Endothelial cell of umbilical vein (primary cell): Measurements from ENCODE around the gene MOAP1. TPM values are rescaled to one million over a fixed set of nuclear protein-coding genes. Genes with fewer than 3 reads are reported as not detected.
"Not testable (repeated sequence)": the region's sequence is repeated elsewhere in the genome, so short reads cannot be mapped to it uniquely, and the experiment has no call there.

Source experiments
- BruUV-seq: library from RNA; stranded (reverse); fragments of 400-500 nt; replicated peaks from 2 replicates; lab custom pipeline; 2021; lab: Mats Ljungman, UMichigan
- CTCF ChIA-PET: fragments of 300-600, 350-600 bp; sonication (Branson Sonifier 250); formaldehyde crosslinking; loops from one replicate; lab custom pipeline; 2021; ENCODE audit warnings: antibody characterized with exemption, inconsistent platforms; lab: Charles Lee
- POLR2A ChIA-PET: fragments of 300-600, 350-600 bp; sonication (Branson Sonifier 250); formaldehyde crosslinking; loops from one replicate; lab custom pipeline; 2021; ENCODE audit warnings: antibody characterized with exemption, inconsistent platforms; lab: Charles Lee
- DNase-seq: peaks from one replicate; pipeline ENCODE4 v3.0.0-alpha.2; 2011; ENCODE audit warnings: low read depth, low spot score
- FAIRE-seq: peaks from 2 replicates; lab custom pipeline; 2011; peaks lifted over from hg19 to GRCh38; lab: Jason Lieb, UNC
- H2AFZ ChIP-seq: 2 replicates; pipeline ENCODE4 v1.6.0; 2012; ENCODE audit warnings: low read depth, low read length, control low read depth, inconsistent platforms
- H3K27ac ChIP-seq: 2 replicates; pipeline ENCODE4 v1.5.1; 2011; ENCODE audit warnings: low read depth, mild to moderate bottlenecking, control low read depth, low read length, moderate library complexity; ENCODE audit not compliant: insufficient read depth
- H3K27me3 ChIP-seq, 2 experiments: 2 replicates each; pipeline versions ENCODE4 v1.6.0 to v1.6.1; 2011; ENCODE audit warnings: low read length in 2 of 2, mixed read lengths in 1 of 2; ENCODE audit not compliant: control insufficient read depth in 2 of 2, insufficient read depth in 2 of 2
- H3K36me3 ChIP-seq, 2 experiments: 2 replicates in 1 of 2; 3 replicates in 1 of 2; pipeline ENCODE4 v1.5.1; 2011; ENCODE audit warnings: low read length in 2 of 2, mild to moderate bottlenecking in 1 of 2, moderate library complexity in 1 of 2; ENCODE audit not compliant: control insufficient read depth in 2 of 2, insufficient read depth in 2 of 2; ENCODE audit errors: extremely low read depth in 1 of 2
- H3K4me1 ChIP-seq: 3 replicates; pipeline ENCODE4 v1.5.1; 2011; ENCODE audit warnings: mild to moderate bottlenecking, low read length; ENCODE audit not compliant: control insufficient read depth, insufficient read depth; ENCODE audit errors: extremely low read depth
- H3K4me2 ChIP-seq: 2 replicates; pipeline ENCODE4 v1.6.1; 2011; ENCODE audit warnings: low read length, control low read depth, mixed read lengths; ENCODE audit not compliant: insufficient read depth
- H3K4me3 ChIP-seq, 3 experiments: fragments of 200-600 bp in 1 of 3; sonication (generic), shearing (Covaris generic) in 1 of 3; replicated peaks in 1 of 3; 2 replicates each; pipeline ENCODE4 v1.5.1; 2011 to 2016; ENCODE audit warnings: control low read depth in 3 of 3, low read length in 3 of 3, mild to moderate bottlenecking in 2 of 3, inconsistent platforms in 1 of 3, low read depth in 1 of 3, moderate library complexity in 1 of 3; ENCODE audit not compliant: insufficient read depth in 1 of 3
- H3K79me2 ChIP-seq: 2 replicates; pipeline ENCODE4 v1.6.0; 2012; ENCODE audit warnings: low read length, inconsistent platforms; ENCODE audit not compliant: control insufficient read depth, insufficient read depth
- H3K9ac ChIP-seq: replicated peaks from 2 replicates; pipeline ENCODE3; 2011; ENCODE audit warnings: low read length, control low read depth; ENCODE audit not compliant: insufficient read depth; ENCODE audit errors: extremely low read depth
- H3K9me1 ChIP-seq: replicated peaks from 3 replicates; pipeline ENCODE4 v1.6.0; 2011; ENCODE audit warnings: mild to moderate bottlenecking, low read length; ENCODE audit not compliant: control insufficient read depth, insufficient read depth; ENCODE audit errors: extremely low read depth
- H3K9me3 ChIP-seq: replicated peaks from 2 replicates; pipeline ENCODE4 v1.5.1; 2012; ENCODE audit warnings: low read length, inconsistent platforms; ENCODE audit not compliant: control insufficient read depth, insufficient read depth
- H4K20me1 ChIP-seq: replicated peaks from 2 replicates; pipeline ENCODE3; 2011; ENCODE audit warnings: mild to moderate bottlenecking, low read length; ENCODE audit not compliant: control insufficient read depth, insufficient read depth; ENCODE audit errors: extremely low read depth
- CTCF ChIP-seq, 2 donors: IDR thresholded peaks; 1 replicate in 1 of 2; 2 replicates in 1 of 2; pipeline ENCODE4 v1.5.1; 2011; ENCODE audit warnings: low read length in 2 of 2, mild to moderate bottlenecking in 2 of 2, moderate library complexity in 2 of 2, control low read depth in 1 of 2, inconsistent platforms in 1 of 2, low read depth in 1 of 2; ENCODE audit not compliant: insufficient read depth in 1 of 2; ENCODE audit errors: extremely low read depth in 1 of 2
- EZH2 ChIP-seq: IDR thresholded peaks from 2 replicates; pipeline ENCODE4 v1.6.1; 2012; ENCODE audit warnings: borderline replicate concordance, low read depth, mild to moderate bottlenecking, moderate library complexity, low read length, inconsistent platforms; ENCODE audit not compliant: severe bottlenecking
- GATA2 ChIP-seq: IDR thresholded peaks from 2 replicates; pipeline ENCODE4 v1.7.0; 2011; ENCODE audit warnings: low read depth, mild to moderate bottlenecking, moderate library complexity, mixed read lengths, low read length; ENCODE audit not compliant: insufficient read length, insufficient read depth
- MAX ChIP-seq: IDR thresholded peaks from 2 replicates; pipeline ENCODE4 v1.6.1; 2011; ENCODE audit not compliant: insufficient read depth, insufficient read length
- MYC ChIP-seq: IDR thresholded peaks from one replicate; pipeline ENCODE4 v1.6.1; 2011; ENCODE audit warnings: mild to moderate bottlenecking, low read depth, low read length
- POLR2A ChIP-seq: IDR thresholded peaks from 2 replicates; pipeline ENCODE4 v1.6.1; 2012; ENCODE audit warnings: low read depth, mild to moderate bottlenecking, control low read depth, low read length
- POLR2AphosphoS5 ChIP-seq: IDR thresholded peaks from 2 replicates; pipeline ENCODE4 v1.6.1; 2012; ENCODE audit warnings: low read depth, mild to moderate bottlenecking, control low read depth, low read length, moderate library complexity; ENCODE audit not compliant: insufficient read depth
- dilution Hi-C: fragments of 300-500 bp; cut with MboI; formaldehyde crosslinking; loops from one replicate; pipeline ENCODE4 v1.15.0; 2019; ENCODE audit warnings: low sequenced_read_pairs; ENCODE audit not compliant: extremely low pct_ligation_motif_present
- intact Hi-C: fragments of 100-400 bp; cut with micrococcal nuclease; formaldehyde crosslinking; loops from one replicate; pipeline ENCODE4 v1.10.0; 2022
- polyA plus RNA-seq, 4 experiments: library from polyadenylated mRNA; depleted of rRNA in 3 of 4; stranded (reverse) in 3 of 4; unstranded in 1 of 4; fragments of >200 nt; gene quantifications; 2 replicates each; pipeline versions ENCODE4 v1.2.1 to v1.2.3, GENCODE V29; 2011 to 2012; ENCODE audit warnings: missing spikeins in 1 of 4
- total RNA-seq: library from RNA; stranded (reverse); gene quantifications from 2 replicates; pipeline ENCODE4 v1.2.3, GENCODE V29; 2021

MOAP1 gene
- total and polyA plus RNA-seq, 2 donors (not counting 3 experiments of a cell fraction or from before 2014, with no cell fraction given), result 15.0 to 21.0 TPM

- no peak for FAIRE-seq
- H3K4me1 ChIP-seq, result no peaks in the 10 kb centered on the region
- ChIA-PET POLR2A (no interaction called here), CTCF (interaction anchor here (1.0 to 3.4 kb wide), 4 partner anchors 16 to 223 kb away, joined by 3 to 13 read pairs (median 6); no protein-coding TSS in a partner anchor)
- no peaks in the 10 kb centered on the region for H3K9me1 ChIP-seq
- dilution Hi-C loops, result no loop called here
- no peaks in the 10 kb centered on the region for H4K20me1 ChIP-seq
- H3K27ac ChIP-seq, result no peak overlapping the region
- H3K4me3 ChIP-seq, result no peak overlapping the region
- H2AFZ ChIP-seq, result no peak overlapping the region
- H3K27me3 ChIP-seq, result no peaks in the 10 kb centered on the region
- H3K9me3 ChIP-seq, result no peaks in the 10 kb centered on the region
- H3K36me3 ChIP-seq, result no peaks in the 10 kb centered on the region
- intact Hi-C loops, result no loop called here
- no peak overlapping the region for H3K4me2 ChIP-seq
- TF ChIP-seq CTCF (IDR thresholded peaks at IDR 0.05; ENCODE audit: extremely low read depth in 1 of 2, insufficient read depth in 1 of 2, low read depth in 1 of 2, low read length in 2 of 2) (no peak), GATA2 (no peak), MYC (no peak), POLR2A (no peak), MAX (no peak), EZH2 (no peak), POLR2AphosphoS5 (no peak)
- no peak overlapping the region for H3K9ac ChIP-seq
- BruUV-seq, result no TSS peak
- no peak for DNase-seq
- H3K79me2 ChIP-seq, result no peaks in the 10 kb centered on the region
Measured at GRCh38 chr14:93175492-93175891, 9.2 kb downstream of the MOAP1 start.

GRCh38 chr14:93174731-93175130 is 10.0 kb downstream of the MOAP1 start:
- H3K4me1 ChIP-seq, H3K4me2 ChIP-seq, H3K27me3 ChIP-seq, DNase-seq, POLR2A ChIA-PET, H3K9ac ChIP-seq, H2AFZ ChIP-seq, H3K27ac ChIP-seq, H3K9me3 ChIP-seq, dilution Hi-C loops, intact Hi-C loops, H3K79me2 ChIP-seq, H3K9me1 ChIP-seq, FAIRE-seq, H3K4me3 ChIP-seq, H4K20me1 ChIP-seq, H3K36me3 ChIP-seq, BruUV-seq: not testable (repeated sequence)
- CTCF ChIA-PET, result interaction anchor here (1.0 to 3.4 kb wide), 6 partner anchors 10 to 223 kb away, joined by 3 to 13 read pairs (median 3); partner anchors contain the start of genes GON7, LYSET, MOAP1 and UBR7
